HuH-7.5 (cell line): ENCODE measurements around the gene NPC1L1.

Experiments used
- DNase-seq: peaks from one replicate; pipeline ENCODE4 v3.0.0; 2011; ENCODE audit warnings: low spot score

Gene NPC1L1

GRCh38 chr7:44471850-44472249 lies 69.3 kb downstream of the NPC1L1 start:
- no peak for DNase-seq

- no peak for DNase-seq
These were observed 69.7 kb downstream of the NPC1L1 start for GRCh38 chr7:44471436-44471835.

GRCh38 chr7:44470628-44471245 lies 70.4 kb downstream of the NPC1L1 start:
- DNase-seq = no peak

GRCh38 chr7:44470135-44470479 lies 71.0 kb downstream of the NPC1L1 start:
- no peak for DNase-seq

GRCh38 chr7:44469461-44470134 lies 71.5 kb downstream of the NPC1L1 start:
- DNase-seq = no peak

- no peak for DNase-seq
These were observed 73.9 kb downstream of the NPC1L1 start for GRCh38 chr7:44467217-44467548.

GRCh38 chr7:44466300-44467216 lies 74.6 kb downstream of the NPC1L1 start:
- DNase-seq = no peak

GRCh38 chr7:44465490-44465889 lies 75.6 kb downstream of the NPC1L1 start:
- DNase-seq = no peak

- no peak for DNase-seq
These were observed 77.8 kb downstream of the NPC1L1 start for GRCh38 chr7:44463169-44463808.
